Breast epithelium (tissue), 3 donors: ENCODE data around the gene SLC6A7.

Experiments
- POLR2A ChIP-seq: fragments of 450-650 bp; IDR thresholded peaks from one replicate; pipeline ENCODE4 v1.6.1; 2016; ENCODE audit warnings: antibody characterized with exemption, mild to moderate bottlenecking, moderate library complexity
- TF ChIP-seq, protein P1 (sequence below), 3 donors: fragments of 450-650 bp; IDR thresholded peaks; one replicate each; pipeline ENCODE4 v1.5.1; 2016 to 2017; ENCODE audit warnings: antibody characterized with exemption in 3 of 3, mild to moderate bottlenecking in 3 of 3, moderate library complexity in 3 of 3

GRCh38 chr5:150156027-150156368, 33.9 kb upstream of the SLC6A7 start:
- TF ChIP-seq, protein P1, sequence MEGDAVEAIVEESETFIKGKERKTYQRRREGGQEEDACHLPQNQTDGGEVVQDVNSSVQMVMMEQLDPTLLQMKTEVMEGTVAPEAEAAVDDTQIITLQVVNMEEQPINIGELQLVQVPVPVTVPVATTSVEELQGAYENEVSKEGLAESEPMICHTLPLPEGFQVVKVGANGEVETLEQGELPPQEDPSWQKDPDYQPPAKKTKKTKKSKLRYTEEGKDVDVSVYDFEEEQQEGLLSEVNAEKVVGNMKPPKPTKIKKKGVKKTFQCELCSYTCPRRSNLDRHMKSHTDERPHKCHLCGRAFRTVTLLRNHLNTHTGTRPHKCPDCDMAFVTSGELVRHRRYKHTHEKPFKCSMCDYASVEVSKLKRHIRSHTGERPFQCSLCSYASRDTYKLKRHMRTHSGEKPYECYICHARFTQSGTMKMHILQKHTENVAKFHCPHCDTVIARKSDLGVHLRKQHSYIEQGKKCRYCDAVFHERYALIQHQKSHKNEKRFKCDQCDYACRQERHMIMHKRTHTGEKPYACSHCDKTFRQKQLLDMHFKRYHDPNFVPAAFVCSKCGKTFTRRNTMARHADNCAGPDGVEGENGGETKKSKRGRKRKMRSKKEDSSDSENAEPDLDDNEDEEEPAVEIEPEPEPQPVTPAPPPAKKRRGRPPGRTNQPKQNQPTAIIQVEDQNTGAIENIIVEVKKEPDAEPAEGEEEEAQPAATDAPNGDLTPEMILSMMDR (IDR thresholded peaks at IDR 0.05) = no peak
- TF ChIP-seq POLR2A = no peak
